ENCODE data around the gene CELF3.

The CELF3 gene

DNA sequence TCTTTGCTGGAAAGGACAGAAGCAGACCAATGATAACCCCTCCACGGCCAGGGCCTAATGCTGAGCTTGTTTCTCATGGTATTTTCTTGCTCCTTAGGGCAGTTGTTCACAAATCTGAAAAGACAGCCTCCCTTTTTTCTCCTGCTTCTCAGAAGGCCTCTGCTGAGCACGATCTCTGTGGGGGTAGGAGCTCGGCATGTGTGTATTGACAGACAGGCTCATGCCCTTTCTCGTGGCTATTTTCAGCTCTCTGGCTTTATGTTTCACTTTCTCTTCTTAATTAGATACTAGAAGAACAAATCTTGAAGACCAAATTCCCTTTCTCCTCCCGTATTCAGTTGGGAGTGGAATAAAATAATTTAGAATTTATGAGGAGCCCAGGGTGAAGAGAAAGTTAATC, 4.0 kb upstream of the CELF3 start:
- no peak for TF ChIP-seq CTCF (IDR thresholded peaks at IDR 0.05)
- Histone ChIP-seq H3K27ac (peak overlapping the region; percentile 58 to 81), H3K4me3 (peak overlapping the region; percentile 72)
- no peak for DNase-seq (ENCODE audit: low spot score)

DNA sequence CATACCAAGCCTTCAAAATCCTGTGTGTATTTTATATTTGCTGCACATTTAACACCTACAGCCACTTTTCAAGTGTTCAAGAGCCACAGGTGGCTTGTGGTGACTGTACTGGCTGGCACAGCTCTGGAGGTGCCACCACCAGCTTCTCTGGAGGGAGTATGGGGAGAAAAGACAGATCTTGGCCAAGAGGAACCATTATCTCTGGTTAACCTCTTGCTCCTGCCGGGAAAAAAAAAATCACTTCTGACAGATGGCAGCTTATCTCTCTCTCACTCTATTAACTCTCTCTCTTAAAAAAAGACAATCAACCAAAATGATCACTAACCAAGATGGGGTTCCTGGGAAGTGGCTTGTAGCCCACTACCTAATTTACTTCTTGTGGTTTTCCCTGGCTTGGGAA, 3.5 kb upstream of the CELF3 start:
- DNase-seq (ENCODE audit: low spot score), result no peak
- TF ChIP-seq CTCF (IDR thresholded peaks at IDR 0.05), result no peak
- Histone ChIP-seq H3K4me3 (peak overlapping the region; percentile 72), H3K27ac (peak overlapping the region in 1 of 2 donors; percentile 81)

- H3K27ac ChIP-seq, result peak overlapping the region in 1 of 2 donors; percentile 69
These were observed 2.1 kb upstream of the CELF3 start for GRCh38 chr1:151718666-151719065.

DNA sequence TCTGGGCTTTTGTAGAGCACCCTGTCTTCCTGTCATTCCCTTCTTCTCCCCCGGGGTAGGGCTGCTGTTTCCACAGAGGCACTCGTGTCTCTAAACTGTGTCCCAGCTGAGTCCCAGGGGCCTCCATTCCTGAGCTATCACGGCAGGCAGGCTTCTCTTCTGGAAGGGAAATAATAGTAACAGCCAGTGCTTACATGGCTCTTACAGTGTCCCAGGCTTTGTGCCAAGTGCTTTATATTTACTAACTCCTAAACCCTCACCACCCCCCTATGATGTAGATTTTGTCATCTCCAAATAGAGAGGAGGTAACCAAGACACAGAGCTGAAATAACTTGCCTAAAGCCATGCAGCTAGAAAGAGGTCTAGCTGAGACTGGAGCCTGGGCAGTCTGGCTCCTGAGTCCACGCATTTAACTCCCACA, 1.4 kb upstream of the CELF3 start:
- no peak overlapping the region for H3K4me3 ChIP-seq
- DNase-seq (ENCODE audit: low spot score), result no peak
- H3K27ac ChIP-seq, result peak overlapping the region in 1 of 2 donors; percentile 69
- TF ChIP-seq CTCF (IDR thresholded peaks at IDR 0.05), result no peak

More at GRCh38 chr1:151718666-151719065, 2.1 kb upstream of the CELF3 start:
- no peak overlapping the region for H3K4me3 ChIP-seq
- DNase-seq (ENCODE audit: low spot score), result no peak
- no peak for TF ChIP-seq CTCF (IDR thresholded peaks at IDR 0.05)

GRCh38 chr1:151716405-151716762, 219 bp downstream of the CELF3 start:
- Histone ChIP-seq H3K4me3 (peak overlapping the region; percentile 45), H3K27ac (no peak overlapping the region)
- TF ChIP-seq CTCF (IDR thresholded peaks at IDR 0.05), result no peak
- DNase-seq (ENCODE audit: low spot score), result no peak

GRCh38 chr1:151715726-151716404, 738 bp downstream of the CELF3 start:
- TF ChIP-seq CTCF (IDR thresholded peaks at IDR 0.05), result no peak
- H3K27ac ChIP-seq, result no peak overlapping the region
- H3K4me3 ChIP-seq, result no peak overlapping the region
- no peak for DNase-seq (ENCODE audit: low spot score)

Data from coronary artery (tissue), 2 donors.